Fibroblast of lung (primary cell): Measurements from ENCODE around the gene ATP10D. TPM values are rescaled to one million over a fixed set of nuclear protein-coding genes. Genes with fewer than 3 reads are reported as not detected.

Experiments
- DNase-seq, 2 donors: peaks; one replicate each; pipeline versions ENCODE4 v3.0.0 to v3.0.0-alpha.2; 2010; ENCODE audit warnings: low read depth in 2 of 2
- H2AFZ ChIP-seq: 2 replicates; pipeline ENCODE4 v1.5.1; 2012; ENCODE audit warnings: low read length, control low read depth, inconsistent platforms
- H3K27ac ChIP-seq: 2 replicates; pipeline ENCODE4 v1.5.1; 2011; ENCODE audit warnings: low read length, control low read depth; ENCODE audit not compliant: insufficient read depth
- H3K27me3 ChIP-seq: 2 replicates; pipeline ENCODE4 v1.5.1; 2011; ENCODE audit warnings: mild to moderate bottlenecking, low read length; ENCODE audit not compliant: control insufficient read depth, insufficient read depth
- H3K36me3 ChIP-seq: 2 replicates; pipeline ENCODE4 v1.5.1; 2011; ENCODE audit warnings: low read length; ENCODE audit not compliant: control insufficient read depth, insufficient read depth
- H3K4me1 ChIP-seq: 2 replicates; pipeline ENCODE4 v1.5.1; 2011; ENCODE audit warnings: low read length; ENCODE audit not compliant: control insufficient read depth, insufficient read depth; ENCODE audit errors: extremely low read depth
- H3K4me2 ChIP-seq: 2 replicates; pipeline ENCODE4 v1.5.1; 2011; ENCODE audit warnings: low read length, control low read depth; ENCODE audit not compliant: insufficient read depth; ENCODE audit errors: extremely low read depth
- H3K4me3 ChIP-seq, 4 experiments: fragments of 200-600 bp in 1 of 4; sonication (generic) in 1 of 4; replicated peaks in 1 of 4; 2 replicates each; pipeline ENCODE4 v1.5.1; 2011 to 2016; ENCODE audit warnings: low read length in 4 of 4, low read depth in 3 of 4, mild to moderate bottlenecking in 3 of 4, control low read depth in 2 of 4, inconsistent platforms in 1 of 4, mixed read lengths in 1 of 4; ENCODE audit not compliant: insufficient read depth in 1 of 4; ENCODE audit errors: control extremely low read depth in 1 of 4
- H3K79me2 ChIP-seq: 2 replicates; pipeline ENCODE4 v1.5.1; 2012; ENCODE audit warnings: mild to moderate bottlenecking, low read length, inconsistent platforms; ENCODE audit not compliant: control insufficient read depth, insufficient read depth
- H3K9ac ChIP-seq: 2 replicates; pipeline ENCODE4 v1.5.1; 2011; ENCODE audit warnings: mild to moderate bottlenecking, low read length, control low read depth; ENCODE audit not compliant: insufficient read depth
- H3K9me3 ChIP-seq: 2 replicates; pipeline ENCODE4 v1.5.1; 2012; ENCODE audit warnings: low read depth, low read length; ENCODE audit not compliant: control insufficient read depth, insufficient read depth
- H4K20me1 ChIP-seq: 2 replicates; pipeline ENCODE4 v1.5.1; 2011; ENCODE audit warnings: low read length; ENCODE audit not compliant: control insufficient read depth, insufficient read depth; ENCODE audit errors: extremely low read depth
- EZH2 ChIP-seq: IDR thresholded peaks from 2 replicates; pipeline ENCODE4 v1.5.1; 2012; ENCODE audit warnings: low read length, control low read depth, mild to moderate bottlenecking; ENCODE audit errors: missing control alignments
- polyA plus RNA-seq, 2 donors: library from polyadenylated mRNA; depleted of rRNA in 1 of 2; stranded (reverse) in 1 of 2; unstranded in 1 of 2; fragments of >200 nt; gene quantifications; 2 replicates each; pipeline ENCODE4 v1.2.1, GENCODE V29; 2011 to 2012; ENCODE audit warnings: missing spikeins in 1 of 2
- total RNA-seq: library from RNA; depleted of rRNA; stranded (reverse); fragments of >200 nt; gene quantifications from 2 replicates; pipeline ENCODE4 v1.2.1, GENCODE V29; 2014
- TF ChIP-seq, protein P1 (sequence below), 2 donors: IDR thresholded peaks in 1 of 2; conservative IDR thresholded peaks in 1 of 2; 1 replicate in 1 of 2; 2 replicates in 1 of 2; pipeline ENCODE4 v1.5.1; 2011 to 2012; ENCODE audit warnings: low read length in 2 of 2, control low read depth in 1 of 2, inconsistent platforms in 1 of 2, low read depth in 1 of 2, mild to moderate bottlenecking in 1 of 2

ATP10D gene
- total and polyA plus RNA-seq, 2 donors (not counting 1 experiment from before 2014, with no cell fraction given), result 24.6 to 40.8 TPM

DNA sequence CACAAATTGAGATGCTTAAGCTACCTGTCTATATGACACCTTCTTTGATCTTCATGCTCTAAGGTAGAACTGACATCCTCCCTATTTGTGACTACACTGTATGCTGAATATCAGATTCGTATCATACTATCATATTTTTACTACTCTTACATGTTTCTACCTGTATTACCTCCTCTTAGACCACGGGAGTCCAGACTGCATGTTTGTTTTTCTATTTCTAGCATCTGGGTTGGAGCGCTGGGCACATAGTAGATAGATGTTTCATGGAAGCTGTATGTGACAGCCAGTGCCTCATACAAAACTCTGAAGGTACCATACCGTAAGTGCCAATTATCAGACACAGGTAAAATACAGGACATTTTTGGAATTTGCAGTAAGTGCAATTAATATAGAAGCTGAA, 47.6 kb downstream of the ATP10D start:
- Histone ChIP-seq H4K20me1 (no peaks in the 10 kb centered on the region), H3K27ac (no peak overlapping the region), H3K9ac (no peak overlapping the region), H3K4me2 (no peak overlapping the region), H3K36me3 (no peaks in the 10 kb centered on the region), H2AFZ (no peak overlapping the region), H3K79me2 (peaks cover 1% of the 10 kb centered on the region), H3K9me3 (no peaks in the 10 kb centered on the region), H3K4me3 (no peak overlapping the region), H3K4me1 (peaks cover 16% of the 10 kb centered on the region), H3K27me3 (no peaks in the 10 kb centered on the region)
- no peak for DNase-seq
- TF ChIP-seq, protein P1, sequence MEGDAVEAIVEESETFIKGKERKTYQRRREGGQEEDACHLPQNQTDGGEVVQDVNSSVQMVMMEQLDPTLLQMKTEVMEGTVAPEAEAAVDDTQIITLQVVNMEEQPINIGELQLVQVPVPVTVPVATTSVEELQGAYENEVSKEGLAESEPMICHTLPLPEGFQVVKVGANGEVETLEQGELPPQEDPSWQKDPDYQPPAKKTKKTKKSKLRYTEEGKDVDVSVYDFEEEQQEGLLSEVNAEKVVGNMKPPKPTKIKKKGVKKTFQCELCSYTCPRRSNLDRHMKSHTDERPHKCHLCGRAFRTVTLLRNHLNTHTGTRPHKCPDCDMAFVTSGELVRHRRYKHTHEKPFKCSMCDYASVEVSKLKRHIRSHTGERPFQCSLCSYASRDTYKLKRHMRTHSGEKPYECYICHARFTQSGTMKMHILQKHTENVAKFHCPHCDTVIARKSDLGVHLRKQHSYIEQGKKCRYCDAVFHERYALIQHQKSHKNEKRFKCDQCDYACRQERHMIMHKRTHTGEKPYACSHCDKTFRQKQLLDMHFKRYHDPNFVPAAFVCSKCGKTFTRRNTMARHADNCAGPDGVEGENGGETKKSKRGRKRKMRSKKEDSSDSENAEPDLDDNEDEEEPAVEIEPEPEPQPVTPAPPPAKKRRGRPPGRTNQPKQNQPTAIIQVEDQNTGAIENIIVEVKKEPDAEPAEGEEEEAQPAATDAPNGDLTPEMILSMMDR (conservative IDR thresholded peaks at IDR 0.05 in 1 of 2, IDR thresholded peaks at IDR 0.05 in 1 of 2; ENCODE audit: low read depth in 1 of 2, low read length in 2 of 2), result no peak
- no peak for TF ChIP-seq EZH2

DNA sequence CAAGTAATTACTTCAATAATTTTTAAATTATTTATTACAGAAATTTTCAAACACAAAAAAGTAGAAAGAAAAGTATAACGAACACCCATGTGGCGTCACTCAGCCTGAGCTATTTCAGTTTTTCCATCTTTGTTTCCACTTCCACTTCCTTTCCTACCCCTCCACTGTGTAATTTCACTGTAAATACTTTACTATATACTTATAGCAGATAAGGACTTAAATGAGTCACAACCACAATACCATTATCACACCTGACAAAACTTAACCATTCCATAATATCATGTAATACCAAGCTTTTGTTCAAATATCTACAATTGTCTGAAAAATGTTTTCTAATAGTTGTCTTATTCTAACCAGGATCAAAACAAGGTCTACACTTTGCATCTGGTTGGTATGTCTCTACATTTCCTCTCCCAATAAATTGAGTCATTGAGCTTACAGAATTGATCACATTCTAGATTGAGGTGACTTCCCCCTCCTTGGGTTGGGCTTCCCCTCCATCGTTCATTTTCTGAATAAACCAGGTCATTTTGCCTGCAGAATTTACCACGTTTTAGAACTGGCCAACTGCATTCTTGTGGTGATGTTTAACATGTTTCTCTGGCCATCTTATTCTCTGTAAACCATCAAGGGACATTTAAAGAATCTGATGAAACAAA, 48.7 kb downstream of the ATP10D start:
- TF ChIP-seq, protein P1 (conservative IDR thresholded peaks at IDR 0.05 in 1 of 2, IDR thresholded peaks at IDR 0.05 in 1 of 2; ENCODE audit: low read depth in 1 of 2, low read length in 2 of 2), result no peak
- TF ChIP-seq EZH2, result no peak
- Histone ChIP-seq H2AFZ (no peak overlapping the region), H4K20me1 (no peaks in the 10 kb centered on the region), H3K9ac (no peak overlapping the region), H3K4me3 (no peak overlapping the region), H3K9me3 (no peaks in the 10 kb centered on the region), H3K79me2 (peaks cover 1% of the 10 kb centered on the region), H3K36me3 (no peaks in the 10 kb centered on the region), H3K4me2 (no peak overlapping the region), H3K27ac (no peak overlapping the region), H3K27me3 (no peaks in the 10 kb centered on the region), H3K4me1 (peaks cover 13% of the 10 kb centered on the region)
- DNase-seq, result peak in 1 of 2 donors; percentile 69

DNA sequence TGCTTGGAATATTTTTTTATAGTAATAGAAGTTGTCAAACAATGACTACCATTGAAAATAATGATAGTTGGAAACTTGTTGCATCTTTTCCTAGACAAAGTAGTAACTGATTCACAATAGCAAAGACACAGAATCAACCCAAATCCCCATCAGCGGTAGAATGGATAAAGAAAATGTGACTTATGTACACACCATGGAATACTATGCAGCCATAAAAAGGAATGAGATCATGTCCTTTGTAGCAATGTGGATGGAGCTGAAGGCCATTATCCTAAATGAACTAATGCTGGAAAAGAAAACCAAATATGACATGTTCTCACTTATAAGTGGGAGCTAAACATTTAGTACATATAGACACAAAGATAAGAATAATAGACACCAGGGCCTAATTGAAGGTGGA, 49.7 kb downstream of the ATP10D start:
- Histone ChIP-seq H3K27me3 (no peaks in the 10 kb centered on the region), H3K79me2 (peaks cover 1% of the 10 kb centered on the region), H3K27ac (no peak overlapping the region), H3K4me2 (no peak overlapping the region), H3K36me3 (no peaks in the 10 kb centered on the region), H2AFZ (no peak overlapping the region), H3K4me3 (no peak overlapping the region), H3K9me3 (no peaks in the 10 kb centered on the region), H3K9ac (no peak overlapping the region), H3K4me1 (peaks cover 13% of the 10 kb centered on the region), H4K20me1 (no peaks in the 10 kb centered on the region)
- no peak for DNase-seq
- TF ChIP-seq, protein P1 (conservative IDR thresholded peaks at IDR 0.05 in 1 of 2, IDR thresholded peaks at IDR 0.05 in 1 of 2; ENCODE audit: low read depth in 1 of 2, low read length in 2 of 2), result no peak
